ENCODE measurements around the gene MOCOS.

Gene MOCOS

DNA sequence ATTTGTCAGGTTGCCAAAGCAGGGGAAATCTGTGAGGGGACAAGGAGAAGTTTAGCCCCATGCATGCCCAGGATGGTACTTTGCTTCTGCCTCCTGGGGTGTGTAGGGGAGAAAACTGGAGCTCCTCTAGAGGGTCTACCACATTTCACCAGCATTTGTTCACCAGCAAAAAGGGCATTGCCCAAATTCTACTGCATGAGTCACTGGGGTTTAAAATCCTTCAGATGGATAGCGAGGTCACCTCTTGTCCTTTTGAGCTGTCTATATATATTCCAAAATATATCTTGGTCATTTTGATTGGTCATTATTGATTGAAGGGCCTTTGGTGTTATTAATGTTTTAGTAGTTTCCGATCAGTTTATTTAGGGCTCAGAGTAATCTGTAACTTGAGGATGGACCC is 128.9 kb downstream of the MOCOS start:
- Histone ChIP-seq H3K27me3 (ENCODE audit: insufficient read depth, low read depth) (no peaks in the 10 kb centered on the region), H3K36me3 (ENCODE audit: insufficient read depth) (no peaks in the 10 kb centered on the region), H3K9ac (no peak overlapping the region), H3K27ac (no peak overlapping the region), H3K79me2 (ENCODE audit: insufficient read depth, low read depth) (no peaks in the 10 kb centered on the region), H2AFZ (ENCODE audit: low read depth) (no peak overlapping the region), H3K4me3 (IDR thresholded peaks at IDR 0.05; ENCODE audit: insufficient read depth, low read depth, low read length) (no peak overlapping the region), H4K20me1 (ENCODE audit: insufficient read depth) (no peaks in the 10 kb centered on the region), H3K4me1 (ENCODE audit: low read depth, poor library complexity, severe bottlenecking) (no peaks in the 10 kb centered on the region), H3K4me2 (no peak overlapping the region)
- TF ChIP-seq, protein P1, sequence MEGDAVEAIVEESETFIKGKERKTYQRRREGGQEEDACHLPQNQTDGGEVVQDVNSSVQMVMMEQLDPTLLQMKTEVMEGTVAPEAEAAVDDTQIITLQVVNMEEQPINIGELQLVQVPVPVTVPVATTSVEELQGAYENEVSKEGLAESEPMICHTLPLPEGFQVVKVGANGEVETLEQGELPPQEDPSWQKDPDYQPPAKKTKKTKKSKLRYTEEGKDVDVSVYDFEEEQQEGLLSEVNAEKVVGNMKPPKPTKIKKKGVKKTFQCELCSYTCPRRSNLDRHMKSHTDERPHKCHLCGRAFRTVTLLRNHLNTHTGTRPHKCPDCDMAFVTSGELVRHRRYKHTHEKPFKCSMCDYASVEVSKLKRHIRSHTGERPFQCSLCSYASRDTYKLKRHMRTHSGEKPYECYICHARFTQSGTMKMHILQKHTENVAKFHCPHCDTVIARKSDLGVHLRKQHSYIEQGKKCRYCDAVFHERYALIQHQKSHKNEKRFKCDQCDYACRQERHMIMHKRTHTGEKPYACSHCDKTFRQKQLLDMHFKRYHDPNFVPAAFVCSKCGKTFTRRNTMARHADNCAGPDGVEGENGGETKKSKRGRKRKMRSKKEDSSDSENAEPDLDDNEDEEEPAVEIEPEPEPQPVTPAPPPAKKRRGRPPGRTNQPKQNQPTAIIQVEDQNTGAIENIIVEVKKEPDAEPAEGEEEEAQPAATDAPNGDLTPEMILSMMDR (conservative IDR thresholded peaks at IDR 0.05; ENCODE audit: low read depth, low read length) = no peak
